HuH-7 (cell line): Measurements from ENCODE around the gene CNTD1.
"Not testable (repeated sequence)": the region's sequence is repeated elsewhere in the genome, so short reads cannot be mapped to it uniquely, and the experiment has no call there.

Source experiments
- DNase-seq: peaks from one replicate; pipeline ENCODE4 v3.0.0; 2011; ENCODE audit warnings: low spot score

Gene CNTD1, protein sequence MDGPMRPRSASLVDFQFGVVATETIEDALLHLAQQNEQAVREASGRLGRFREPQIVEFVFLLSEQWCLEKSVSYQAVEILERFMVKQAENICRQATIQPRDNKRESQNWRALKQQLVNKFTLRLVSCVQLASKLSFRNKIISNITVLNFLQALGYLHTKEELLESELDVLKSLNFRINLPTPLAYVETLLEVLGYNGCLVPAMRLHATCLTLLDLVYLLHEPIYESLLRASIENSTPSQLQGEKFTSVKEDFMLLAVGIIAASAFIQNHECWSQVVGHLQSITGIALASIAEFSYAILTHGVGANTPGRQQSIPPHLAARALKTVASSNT

DNA sequence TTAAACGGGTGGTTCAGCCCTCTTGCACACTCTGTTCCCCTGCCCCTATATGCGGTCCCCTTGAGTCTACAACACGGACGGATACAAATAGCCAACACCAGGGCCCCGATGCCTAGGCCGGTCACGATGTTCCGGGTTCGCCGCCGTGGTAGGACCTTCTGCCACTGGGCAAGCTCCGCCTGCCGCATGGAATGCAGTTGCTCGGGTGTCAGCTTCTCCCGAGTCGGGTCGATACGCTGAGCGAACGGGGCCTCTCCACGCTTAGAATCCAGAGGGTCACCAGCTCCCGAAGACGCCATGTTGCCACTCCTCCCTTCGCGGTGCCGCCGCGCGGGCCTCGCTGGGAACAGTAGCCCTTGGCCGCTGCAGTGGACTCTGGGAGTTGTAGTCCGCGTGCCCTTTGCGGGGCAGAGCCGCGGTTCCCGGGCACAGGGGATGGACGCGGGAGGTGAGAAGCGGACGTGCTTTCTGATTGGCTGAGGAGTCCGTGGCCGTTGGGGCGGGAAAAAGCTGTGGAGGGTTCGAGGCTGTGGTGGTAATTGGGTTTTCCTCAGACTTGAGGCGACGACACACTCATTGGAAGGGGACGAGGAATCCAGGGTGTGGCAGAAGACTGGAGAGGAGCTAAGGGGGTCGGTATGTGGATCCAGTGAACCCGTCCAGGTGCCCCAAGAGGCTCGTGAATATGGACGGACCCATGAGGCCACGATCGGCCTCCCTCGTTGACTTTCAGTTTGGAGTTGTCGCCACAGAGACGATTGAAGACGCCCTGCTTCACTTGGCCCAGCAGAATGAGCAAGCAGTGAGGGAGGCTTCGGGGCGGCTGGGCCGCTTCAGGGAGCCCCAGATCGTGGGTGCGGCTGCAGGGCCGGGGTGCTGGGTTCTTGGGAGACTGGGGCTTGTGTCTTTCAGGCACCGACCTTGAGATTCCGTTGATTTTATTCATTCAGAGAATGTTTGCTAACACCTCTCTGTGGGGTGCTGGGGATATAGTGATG, at the start of gene CNTD1, which contains the start of gene COA3:
Gene CNTD1 (plus strand): TSS at position 479 of the 998 bp plus-strand sequence. CDS start 207 bp downstream, at position 686.
Gene COA3 (minus strand): TSS at position 322 of the 998 bp plus-strand sequence. CDS start 23 bp downstream, at position 299.
- peak; percentile 95 for DNase-seq

DNA sequence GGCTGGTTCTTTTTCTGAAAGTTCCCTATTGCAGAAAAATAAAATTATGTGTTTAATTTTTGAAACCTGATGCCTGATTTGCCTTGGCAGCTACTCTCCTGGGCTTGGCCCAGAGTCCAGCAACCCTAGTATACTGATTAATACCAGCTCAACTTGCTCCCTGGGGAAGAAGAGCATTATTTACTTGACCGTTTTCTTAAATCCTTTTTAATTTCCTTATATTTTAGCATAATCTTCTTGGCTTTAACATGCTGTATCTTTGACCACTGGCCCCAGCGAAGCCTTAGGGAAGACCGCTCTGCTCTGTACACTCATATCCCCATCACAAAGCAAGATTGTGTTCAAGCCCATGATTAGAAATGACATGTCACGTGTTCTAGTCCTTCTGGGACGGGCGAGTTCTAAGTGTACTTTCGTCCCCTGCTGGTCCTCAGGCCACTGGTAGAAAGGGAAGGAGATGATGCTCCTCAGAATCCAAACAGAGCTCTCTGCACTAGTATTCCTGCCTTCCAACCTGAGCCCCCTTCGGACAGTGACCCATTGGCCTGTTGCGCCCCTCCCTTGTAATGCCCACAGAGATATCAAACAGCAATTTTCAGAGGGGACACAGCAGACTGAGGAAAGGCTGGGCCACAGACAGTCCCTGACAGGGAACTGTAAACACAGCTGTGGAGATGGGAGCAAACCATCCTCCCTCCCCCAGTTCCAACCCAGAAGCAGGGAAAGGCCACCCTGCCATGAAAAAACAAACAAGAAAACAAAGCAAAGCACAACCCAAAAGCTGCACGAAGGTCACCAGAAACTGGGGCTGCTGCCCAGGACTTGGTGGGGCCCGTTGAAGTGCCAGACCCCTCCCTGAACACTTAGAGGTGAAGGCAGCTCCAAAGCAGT, 49.5 kb upstream of the CNTD1 start:
- DNase-seq: no peak

DNA sequence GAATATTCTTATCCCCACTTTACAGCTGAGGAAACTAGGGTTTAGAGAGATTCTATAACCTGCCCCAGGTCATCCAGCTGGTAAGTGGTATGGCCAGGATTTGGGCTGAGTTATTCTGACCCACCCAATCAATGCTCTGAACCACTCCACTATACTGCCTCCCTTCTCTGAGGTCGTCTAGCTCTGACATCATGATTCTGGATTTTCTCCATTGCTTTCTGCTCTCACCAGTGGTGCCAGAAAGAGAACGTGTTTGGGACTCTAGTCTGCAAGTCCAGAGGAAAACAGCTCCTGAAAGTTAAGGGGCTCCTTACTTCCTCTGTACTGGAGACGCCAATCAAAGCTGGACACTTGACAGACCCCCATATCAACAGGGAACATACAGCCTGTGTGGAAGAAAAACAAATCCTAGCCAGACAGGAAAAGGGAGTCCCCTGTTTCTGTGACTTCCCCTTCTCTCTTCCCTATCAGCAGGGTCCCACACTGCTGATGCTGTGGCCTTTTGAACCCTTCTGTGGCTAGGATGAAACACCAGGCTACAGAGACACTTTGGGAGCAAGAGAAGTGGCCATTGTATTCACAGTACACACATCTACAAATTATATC, 47.8 kb upstream of the CNTD1 start:
- no peak for DNase-seq

DNA sequence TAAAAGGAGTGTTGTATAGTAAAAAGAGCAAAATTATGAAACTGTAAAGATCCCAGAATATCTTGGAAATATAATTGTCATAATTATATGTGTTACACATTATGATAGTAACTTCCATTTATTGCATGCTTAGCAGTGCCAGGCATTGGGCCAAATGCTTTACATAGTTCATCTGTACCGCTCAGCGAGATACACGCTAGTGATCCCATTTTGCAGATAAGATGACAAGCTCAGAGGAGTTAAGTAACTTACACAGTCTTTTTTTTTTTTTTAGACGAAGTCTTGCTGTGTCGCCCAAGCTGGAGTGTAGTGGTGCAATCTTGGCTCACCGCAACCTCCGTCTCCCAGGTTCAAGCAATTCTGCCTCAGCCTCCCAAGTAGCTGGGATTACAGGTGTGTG, 47.0 kb upstream of the CNTD1 start:
- DNase-seq: no peak

DNA sequence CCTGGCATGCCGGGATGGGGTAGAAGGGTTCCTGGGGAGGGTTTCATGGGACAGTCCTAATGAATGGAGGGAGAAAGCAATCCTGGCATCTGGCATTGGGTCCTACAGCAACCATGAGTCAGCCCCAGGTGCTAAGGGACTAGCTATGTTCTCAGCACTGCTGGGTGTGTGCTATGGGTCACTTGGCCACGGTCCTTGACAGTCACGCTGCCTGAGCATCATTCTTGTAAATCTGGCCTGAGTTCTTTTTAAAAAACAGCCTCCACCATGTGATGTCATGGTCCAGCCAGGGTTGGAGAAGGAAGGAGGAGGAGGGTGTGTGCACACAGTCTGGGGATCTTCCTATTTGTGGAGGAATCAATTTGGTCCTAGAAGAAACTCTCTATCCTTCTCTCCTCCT, 43.9 kb upstream of the CNTD1 start:
- no peak for DNase-seq

DNA sequence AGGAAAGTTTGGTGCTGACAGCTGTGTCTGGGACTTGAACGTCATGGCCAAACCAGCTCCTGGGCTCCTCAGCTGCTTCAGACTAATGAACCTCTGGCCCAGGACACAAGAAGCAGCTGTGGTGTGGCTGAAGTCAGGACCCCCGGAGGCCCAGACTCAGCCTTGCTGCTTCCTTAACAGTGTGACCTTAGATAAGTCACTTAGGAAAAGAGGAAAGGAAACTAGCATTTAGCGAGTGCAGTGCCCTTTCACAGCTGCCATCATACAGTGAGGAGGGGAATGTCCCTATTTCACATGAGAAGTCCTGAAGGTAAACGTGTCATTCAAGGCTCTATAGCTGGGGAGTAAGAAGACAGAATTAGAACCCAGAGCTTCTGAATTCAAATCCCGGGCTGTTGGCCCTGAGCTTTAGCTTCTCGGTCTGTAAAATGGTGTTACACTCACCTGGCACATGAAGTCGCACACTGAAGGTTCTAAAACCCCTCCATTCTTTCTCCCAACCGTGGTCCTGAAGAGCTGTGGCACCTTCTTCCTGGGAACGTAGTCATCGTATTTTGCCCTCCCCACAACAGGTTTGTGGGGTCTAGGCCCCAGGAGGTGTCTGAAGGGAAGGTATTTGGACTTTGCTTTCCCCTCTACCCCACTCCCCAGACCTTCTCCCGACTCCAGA, 38.5 kb upstream of the CNTD1 start:
- DNase-seq: no peak

DNA sequence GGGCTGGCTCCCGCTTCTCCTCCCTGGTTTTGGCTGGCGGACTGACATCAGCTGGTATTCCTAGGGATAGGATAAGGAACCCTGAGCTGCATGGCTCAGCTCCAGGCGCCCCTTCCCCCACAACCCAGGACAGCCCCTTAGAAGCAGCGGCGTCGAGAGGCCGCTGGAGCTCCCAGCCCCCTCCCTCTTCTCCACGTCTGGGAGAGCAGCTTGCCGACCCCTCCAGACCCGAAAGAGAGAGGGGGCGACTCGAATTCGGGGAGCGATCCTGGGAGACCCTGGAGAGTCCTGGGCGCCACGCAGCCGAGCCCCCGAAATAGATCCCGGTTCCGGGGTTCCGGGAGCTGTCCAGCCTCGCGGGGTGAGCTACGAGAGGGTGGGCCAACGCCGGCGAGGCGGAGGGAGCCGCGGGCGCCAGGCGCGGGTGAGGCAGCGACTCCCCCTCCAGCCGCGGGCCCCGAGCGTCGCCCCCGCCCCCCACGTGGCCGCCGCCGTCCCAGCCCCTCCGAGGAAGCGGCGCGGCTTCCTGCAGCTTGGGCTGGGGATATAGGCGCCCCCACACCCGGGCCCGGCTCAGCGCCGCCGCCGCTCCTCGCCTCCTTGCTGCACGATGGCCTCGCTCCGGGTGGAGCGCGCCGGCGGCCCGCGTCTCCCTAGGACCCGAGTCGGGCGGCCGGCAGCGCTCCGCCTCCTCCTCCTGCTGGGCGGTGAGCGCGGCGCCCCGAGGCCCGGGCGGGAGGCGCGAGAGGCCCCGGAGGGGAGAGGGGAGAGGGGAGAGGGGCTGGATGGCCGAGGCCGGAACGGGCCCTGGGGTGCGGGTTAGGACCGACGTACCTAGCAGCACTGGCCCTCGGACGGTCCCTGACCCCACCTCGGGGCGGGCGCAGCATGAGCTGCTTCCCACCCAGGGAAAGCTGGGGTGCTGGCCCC, 37.7 kb upstream of the CNTD1 start, which contains the start of gene RAMP2:
Gene RAMP2 (plus strand): TSS at position 576 of the 930 bp plus-strand sequence. CDS start 35 bp downstream, at position 611.
- peak; percentile 56 for DNase-seq

DNA sequence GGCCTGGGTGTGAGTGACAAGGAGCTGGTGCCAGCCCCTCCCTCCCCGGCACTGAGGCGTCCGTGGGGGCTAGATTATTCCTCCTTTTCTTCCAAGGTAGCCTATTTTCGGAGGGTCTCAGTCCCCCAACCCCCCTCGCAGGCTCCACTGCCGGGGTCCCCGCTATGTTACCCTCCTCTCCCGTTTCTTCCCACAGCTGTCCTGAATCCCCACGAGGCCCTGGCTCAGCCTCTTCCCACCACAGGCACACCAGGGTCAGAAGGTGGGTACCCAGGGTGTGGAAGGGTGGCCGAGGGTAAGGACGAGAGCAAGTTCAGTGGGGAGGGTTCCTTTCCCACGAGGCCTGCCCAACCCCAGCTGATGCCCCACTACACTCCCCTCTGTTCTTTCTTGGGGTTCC, 37.0 kb upstream of the CNTD1 start:
- no peak for DNase-seq

DNA sequence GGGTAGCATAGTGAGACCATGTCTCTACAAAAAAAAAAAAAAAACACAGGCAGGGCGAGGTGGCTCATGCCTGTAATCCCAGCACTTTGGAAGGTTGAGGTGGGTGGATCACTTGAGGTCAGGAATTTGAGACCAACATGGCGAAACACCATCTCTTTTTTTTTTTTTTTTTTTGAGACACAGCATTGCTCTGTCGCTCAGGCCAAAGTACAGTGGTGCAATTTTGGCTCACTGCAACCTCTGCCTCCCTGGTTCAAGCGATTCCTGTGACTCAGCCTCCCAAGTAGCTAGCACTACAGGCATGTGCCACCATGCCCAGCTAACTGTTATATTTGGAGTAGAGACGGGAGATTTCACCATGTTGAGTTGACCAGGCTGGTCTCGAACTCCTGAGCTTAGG, 32.5 kb upstream of the CNTD1 start:
- DNase-seq: no peak

DNA sequence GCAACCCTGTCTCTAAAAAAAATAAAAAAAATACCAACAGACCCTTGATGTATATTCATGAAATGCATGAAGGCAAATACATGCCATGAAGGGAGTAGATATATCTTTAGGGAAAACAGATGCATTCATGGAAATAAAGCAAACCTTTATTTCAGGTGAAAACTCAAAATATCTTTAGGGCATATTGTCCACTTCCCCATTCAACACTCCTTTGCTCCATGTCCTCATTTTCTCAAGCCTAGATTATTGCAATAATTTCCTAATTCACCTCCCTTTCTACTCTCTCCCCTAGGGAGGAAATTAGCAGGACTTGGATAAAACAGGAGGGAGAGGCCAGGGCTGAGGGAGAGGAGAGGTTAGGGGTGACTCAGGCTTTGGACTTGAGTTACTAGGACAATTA, 31.1 kb upstream of the CNTD1 start:
- DNase-seq: no peak

DNA sequence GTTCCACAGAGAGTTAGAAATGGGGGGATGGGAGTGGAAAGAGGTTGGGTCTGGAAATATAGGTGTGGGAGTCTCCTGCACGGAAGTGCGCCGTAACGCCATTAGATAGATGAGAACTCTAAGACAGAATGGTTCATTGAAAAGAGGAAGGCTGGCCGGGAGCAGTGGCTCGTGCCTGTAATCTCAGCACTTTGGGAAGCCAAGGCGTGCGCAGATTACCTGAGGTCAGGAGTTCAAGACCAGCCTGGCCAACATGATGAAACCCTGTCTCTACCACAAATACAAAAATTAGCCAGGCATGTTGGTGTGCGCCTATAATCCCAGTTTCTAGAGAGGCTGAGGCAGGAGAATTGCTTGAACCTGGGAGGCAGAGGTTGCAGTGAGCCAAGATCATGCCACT, 30.7 kb upstream of the CNTD1 start:
- not testable (repeated sequence) for DNase-seq

DNA sequence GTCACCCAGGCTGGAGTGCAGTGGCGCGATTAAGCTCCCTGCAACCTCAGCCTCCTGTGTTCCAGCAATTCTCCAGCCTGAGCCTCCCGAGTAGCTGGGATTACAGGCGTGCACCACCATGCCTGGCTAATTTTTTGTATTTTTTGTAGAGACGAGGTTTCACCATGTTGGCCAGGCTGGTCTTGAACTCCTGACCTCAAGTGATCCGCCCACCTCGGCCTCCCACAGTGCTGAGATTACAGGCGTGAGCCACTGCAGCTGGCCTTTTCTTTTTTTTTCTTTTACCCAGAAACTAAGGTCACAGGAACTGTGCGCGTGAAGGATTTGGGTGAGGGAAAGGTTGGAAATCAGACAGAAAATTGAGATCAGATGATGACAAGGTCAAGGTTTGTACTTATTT, 28.7 kb upstream of the CNTD1 start:
- DNase-seq: not testable (repeated sequence)

DNA sequence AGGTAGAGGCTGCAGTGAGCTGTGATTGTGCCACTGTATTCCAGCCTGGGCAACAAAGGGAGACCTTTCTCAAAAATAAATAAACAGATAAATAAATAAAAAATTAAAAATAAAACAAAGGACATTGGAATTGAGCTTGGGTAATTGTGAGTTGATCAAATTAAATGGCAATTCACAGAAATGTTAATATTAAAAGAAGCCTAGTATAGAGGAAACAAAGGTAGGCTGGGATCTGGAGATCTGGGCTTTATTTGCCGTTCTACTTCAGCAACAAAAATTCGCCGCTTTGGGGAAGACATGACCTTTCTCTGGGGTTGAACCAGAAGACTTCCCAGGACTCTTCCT, 25.7 kb upstream of the CNTD1 start:
- DNase-seq: no peak

DNA sequence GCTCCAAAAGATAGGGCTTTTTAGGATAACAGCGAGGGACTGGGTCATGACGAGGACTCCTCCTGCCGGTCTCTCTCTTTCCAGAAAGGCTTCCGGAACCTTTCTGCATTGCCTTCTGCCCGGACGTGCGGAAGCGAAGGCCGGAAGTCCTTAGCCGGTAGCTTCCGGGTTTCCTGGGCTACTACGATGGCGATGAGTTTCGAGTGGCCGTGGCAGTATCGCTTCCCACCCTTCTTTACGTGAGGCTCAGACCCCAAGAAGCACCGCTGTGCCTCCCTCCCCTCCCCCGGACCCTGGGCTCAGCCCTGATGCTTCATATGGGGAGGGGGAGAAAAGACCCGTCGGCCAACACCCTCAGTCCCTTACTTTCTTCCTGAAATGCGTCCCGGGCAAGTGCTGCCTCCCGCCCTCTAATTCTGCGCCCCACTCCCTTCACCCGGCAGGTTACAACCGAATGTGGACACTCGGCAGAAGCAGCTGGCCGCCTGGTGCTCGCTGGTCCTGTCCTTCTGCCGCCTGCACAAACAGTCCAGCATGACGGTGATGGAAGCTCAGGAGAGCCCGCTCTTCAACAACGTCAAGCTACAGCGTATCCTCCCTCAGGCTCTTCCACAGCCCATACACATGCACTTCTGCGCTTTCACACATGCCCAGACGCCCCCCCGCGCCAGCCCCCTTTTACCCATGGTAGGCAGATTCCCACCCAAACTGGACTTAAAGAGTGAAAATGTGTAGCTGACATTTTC, 25.2 kb upstream of the CNTD1 start, which contains the start of gene VPS25:
Gene VPS25 (plus strand): TSS at position 160 of the 746 bp plus-strand sequence. CDS start 27 bp downstream, at position 187.
- DNase-seq: peak; percentile 80

DNA sequence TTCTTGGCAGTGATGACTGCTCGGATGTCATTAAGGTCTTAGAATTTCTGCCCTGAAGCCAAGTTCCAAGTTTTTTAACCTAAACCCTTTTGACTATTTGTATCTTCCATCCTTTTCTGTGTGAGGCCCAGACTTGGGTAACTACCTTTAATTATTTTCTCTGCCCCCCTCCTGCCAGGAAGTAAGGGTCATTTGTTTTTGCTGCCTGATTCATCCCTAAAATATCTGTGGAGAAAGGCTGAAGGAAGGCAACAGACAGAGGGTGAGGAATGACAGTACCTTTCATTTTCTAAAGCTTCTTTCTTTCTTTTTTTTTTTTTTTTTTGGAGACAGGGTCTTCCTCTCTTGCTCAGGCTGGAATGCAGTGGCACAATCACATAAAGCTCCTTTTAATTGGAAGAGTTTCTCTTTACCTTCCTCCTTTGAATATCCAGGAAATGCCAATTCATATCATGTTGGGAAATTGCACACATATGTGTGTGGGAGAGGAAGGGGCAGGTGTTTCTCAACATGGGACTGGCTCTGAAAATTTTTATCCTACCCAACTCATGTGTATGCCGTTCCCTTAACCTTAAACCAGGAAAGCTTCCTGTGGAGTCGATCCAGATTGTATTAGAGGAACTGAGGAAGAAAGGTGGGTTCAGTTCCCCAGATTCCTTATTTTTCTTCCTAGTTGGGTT, 24.5 kb upstream of the CNTD1 start:
- DNase-seq: no peak

DNA sequence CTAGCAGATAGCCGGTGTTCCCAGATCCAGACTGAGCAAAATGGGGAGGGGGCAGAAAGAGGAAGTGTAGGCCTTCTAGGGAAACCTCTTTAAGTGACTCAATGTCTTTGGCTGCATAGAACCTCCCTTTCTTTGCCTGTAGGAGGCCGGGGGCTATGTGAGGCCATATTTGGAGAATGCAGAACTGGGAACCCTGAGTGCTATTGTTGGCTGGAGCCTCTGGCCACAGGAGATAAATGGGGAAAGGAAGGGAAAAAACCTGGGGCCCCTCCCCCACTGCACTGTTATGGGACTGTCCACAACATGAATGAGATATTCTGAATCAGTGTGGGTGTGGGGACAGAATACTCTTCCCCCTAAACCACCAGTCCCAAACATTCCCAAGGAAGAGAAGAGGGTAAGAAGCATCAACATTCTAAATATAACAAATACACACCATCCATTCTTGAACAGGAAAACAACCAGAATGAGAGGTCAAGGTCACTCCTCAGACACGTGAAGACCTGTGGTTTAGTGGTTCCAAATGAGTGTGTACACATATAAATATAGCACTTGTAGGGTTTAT, 23.0 kb upstream of the CNTD1 start:
- no peak for DNase-seq

DNA sequence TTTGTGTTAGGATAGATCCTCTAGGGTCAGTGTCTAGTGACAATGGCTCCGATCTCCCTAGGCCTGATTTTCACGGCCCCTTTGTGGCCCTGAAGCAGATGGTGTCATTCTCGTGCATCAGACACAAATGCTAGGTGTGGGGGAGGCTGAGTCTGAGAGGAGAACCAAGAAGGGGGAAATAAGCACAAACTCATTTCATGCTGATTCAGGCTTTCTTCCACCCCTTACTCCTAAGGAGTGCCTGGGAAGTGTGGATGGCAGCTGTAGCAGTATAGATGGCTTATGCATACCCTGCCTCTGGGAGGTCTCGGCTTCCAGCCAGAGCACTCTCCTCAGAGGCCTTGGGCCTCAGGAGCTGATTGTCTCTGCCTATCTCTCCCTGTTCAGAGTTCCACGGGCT, 20.1 kb upstream of the CNTD1 start:
- DNase-seq: no peak
